Neural progenitor cell (in vitro differentiated cells): Measurements from ENCODE around the gene EGFLAM.

Experiments
- EZH2 ChIP-seq: fragments of 200-600 bp; sonication (generic); IDR thresholded peaks from 2 replicates; pipeline ENCODE4 v1.6.1; 2017; ENCODE audit warnings: antibody characterized with exemption, mild to moderate bottlenecking, moderate library complexity
- TF ChIP-seq, protein P1 (sequence below): fragments of 200-600 bp; sonication (generic); IDR thresholded peaks from 2 replicates; pipeline ENCODE4 v1.5.1; 2017; ENCODE audit warnings: antibody characterized with exemption, mild to moderate bottlenecking

DNA sequence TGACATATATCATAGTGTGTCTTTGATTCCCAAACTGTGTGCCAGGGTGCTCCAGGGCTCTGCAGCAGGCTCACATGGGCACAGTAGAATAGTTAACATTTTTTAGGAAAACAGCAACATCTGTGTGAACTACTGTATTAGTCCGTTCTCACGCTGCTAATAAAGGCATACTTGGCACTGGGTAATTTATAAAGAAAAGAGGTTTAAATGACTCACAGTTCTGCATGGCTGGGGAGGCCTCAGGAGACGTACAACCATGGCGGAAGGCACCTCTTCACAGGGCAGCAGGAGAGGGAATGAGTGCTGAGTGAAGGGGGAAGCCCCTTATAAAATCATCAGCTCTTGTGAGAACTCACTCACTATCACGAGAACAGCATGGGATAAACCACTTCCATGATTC is 82.7 kb downstream of the EGFLAM start:
- TF ChIP-seq, protein P1, sequence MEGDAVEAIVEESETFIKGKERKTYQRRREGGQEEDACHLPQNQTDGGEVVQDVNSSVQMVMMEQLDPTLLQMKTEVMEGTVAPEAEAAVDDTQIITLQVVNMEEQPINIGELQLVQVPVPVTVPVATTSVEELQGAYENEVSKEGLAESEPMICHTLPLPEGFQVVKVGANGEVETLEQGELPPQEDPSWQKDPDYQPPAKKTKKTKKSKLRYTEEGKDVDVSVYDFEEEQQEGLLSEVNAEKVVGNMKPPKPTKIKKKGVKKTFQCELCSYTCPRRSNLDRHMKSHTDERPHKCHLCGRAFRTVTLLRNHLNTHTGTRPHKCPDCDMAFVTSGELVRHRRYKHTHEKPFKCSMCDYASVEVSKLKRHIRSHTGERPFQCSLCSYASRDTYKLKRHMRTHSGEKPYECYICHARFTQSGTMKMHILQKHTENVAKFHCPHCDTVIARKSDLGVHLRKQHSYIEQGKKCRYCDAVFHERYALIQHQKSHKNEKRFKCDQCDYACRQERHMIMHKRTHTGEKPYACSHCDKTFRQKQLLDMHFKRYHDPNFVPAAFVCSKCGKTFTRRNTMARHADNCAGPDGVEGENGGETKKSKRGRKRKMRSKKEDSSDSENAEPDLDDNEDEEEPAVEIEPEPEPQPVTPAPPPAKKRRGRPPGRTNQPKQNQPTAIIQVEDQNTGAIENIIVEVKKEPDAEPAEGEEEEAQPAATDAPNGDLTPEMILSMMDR, result no peak
- no peak for TF ChIP-seq EZH2
